CD14-positive monocyte (primary cell): ENCODE results near the gene FHIT. TPM values are rescaled to one million over a fixed set of nuclear protein-coding genes. Genes with fewer than 3 reads are reported as not detected.

ENCODE experiments used
- DNase-seq, 3 donors: peaks; one replicate each; pipeline ENCODE4 v3.0.0-alpha.2; 2011 to 2022
- H2AFZ ChIP-seq: 2 replicates; pipeline ENCODE4 v1.6.0; 2012; ENCODE audit warnings: mild to moderate bottlenecking, low read depth, low read length, inconsistent platforms; ENCODE audit not compliant: insufficient read depth, poor library complexity, severe bottlenecking
- H3K27ac ChIP-seq, 2 donors: 1 replicate in 1 of 2; 2 replicates in 1 of 2; pipeline ENCODE4 v1.5.1; 2012 to 2013; ENCODE audit warnings: low read length in 2 of 2, control low read depth in 1 of 2, inconsistent platforms in 1 of 2, low read depth in 1 of 2, mild to moderate bottlenecking in 1 of 2
- H3K27me3 ChIP-seq, 2 donors: one replicate each; pipeline versions ENCODE4 v1.6.0 to v1.6.1; 2011 to 2013; ENCODE audit warnings: low read length in 2 of 2; ENCODE audit not compliant: control insufficient read depth in 2 of 2, insufficient read depth in 2 of 2
- H3K36me3 ChIP-seq, 2 donors: replicated peaks in 1 of 2; 1 replicate in 1 of 2; 2 replicates in 1 of 2; pipeline versions ENCODE4 v1.5.1 to v1.6.1; 2012 to 2013; ENCODE audit warnings: low read length in 2 of 2, control low read depth in 1 of 2, inconsistent platforms in 1 of 2, mild to moderate bottlenecking in 1 of 2; ENCODE audit not compliant: insufficient read depth in 2 of 2, control insufficient read depth in 1 of 2
- H3K4me1 ChIP-seq, 2 donors: 1 replicate in 1 of 2; 2 replicates in 1 of 2; pipeline versions ENCODE4 v1.5.1 to v1.6.1; 2012 to 2013; ENCODE audit warnings: low read length in 2 of 2, control low read depth in 1 of 2, inconsistent platforms in 1 of 2, mild to moderate bottlenecking in 1 of 2, moderate library complexity in 1 of 2; ENCODE audit not compliant: insufficient read depth in 2 of 2, control insufficient read depth in 1 of 2
- H3K4me2 ChIP-seq: replicated peaks from 2 replicates; pipeline ENCODE3; 2012; ENCODE audit warnings: low read length, moderate library complexity, mild to moderate bottlenecking; ENCODE audit not compliant: poor library complexity, severe bottlenecking; ENCODE audit errors: extremely low read depth
- H3K4me3 ChIP-seq, 3 experiments: fragments of 200-600 bp in 1 of 3; sonication (generic) in 1 of 3; replicated peaks in 1 of 3; 1 replicate in 2 of 3; 2 replicates in 1 of 3; pipeline ENCODE4 v1.5.1; 2011 to 2013; ENCODE audit warnings: low read length in 3 of 3, mild to moderate bottlenecking in 3 of 3, control low read depth in 2 of 3, low read depth in 2 of 3, inconsistent platforms in 1 of 3, moderate library complexity in 1 of 3
- H3K79me2 ChIP-seq: 2 replicates; pipeline ENCODE4 v1.6.0; 2012; ENCODE audit warnings: mild to moderate bottlenecking, control low read depth, inconsistent platforms, low read length, moderate library complexity; ENCODE audit not compliant: insufficient read depth
- H3K9ac ChIP-seq: 2 replicates; pipeline ENCODE4 v1.6.0; 2017; ENCODE audit warnings: low read length, mild to moderate bottlenecking; ENCODE audit not compliant: insufficient read depth, poor library complexity, severe bottlenecking
- H3K9me3 ChIP-seq, 2 donors: replicated peaks in 1 of 2; 1 replicate in 1 of 2; 2 replicates in 1 of 2; pipeline versions ENCODE4 v1.5.1 to v1.6.1; 2012 to 2013; ENCODE audit warnings: low read length in 2 of 2, control low read depth in 1 of 2; ENCODE audit not compliant: control insufficient read depth in 1 of 2, insufficient read depth in 1 of 2
- H4K20me1 ChIP-seq: 2 replicates; pipeline ENCODE4 v1.6.0; 2012; ENCODE audit warnings: mild to moderate bottlenecking, low read length, control low read depth, moderate library complexity; ENCODE audit not compliant: insufficient read depth
- H3K27ac Mint-ChIP-seq, 7 donors: one replicate each; pipeline ENCODE4 v1.8.0; 2020; ENCODE audit warnings: mild to moderate bottlenecking in 7 of 7, mixed read lengths in 7 of 7, moderate library complexity in 6 of 7, inconsistent platforms in 2 of 7
- H3K27me3 Mint-ChIP-seq, 3 donors: one replicate each; pipeline ENCODE4 v1.8.0; 2021 to 2022; ENCODE audit warnings: low read depth in 3 of 3, mild to moderate bottlenecking in 3 of 3, mixed read lengths in 3 of 3, moderate library complexity in 3 of 3, inconsistent platforms in 1 of 3
- H3K36me3 Mint-ChIP-seq, 2 donors: one replicate each; pipeline ENCODE4 v1.8.0; 2020; ENCODE audit warnings: mixed read lengths in 2 of 2, inconsistent platforms in 1 of 2, mild to moderate bottlenecking in 1 of 2
- H3K4me1 Mint-ChIP-seq: one replicate; pipeline ENCODE4 v1.8.0; 2020; ENCODE audit warnings: mild to moderate bottlenecking, mixed read lengths
- H3K4me3 Mint-ChIP-seq, 2 donors: one replicate each; pipeline ENCODE4 v1.8.0; 2020; ENCODE audit warnings: mild to moderate bottlenecking in 2 of 2, mixed read lengths in 2 of 2, moderate library complexity in 1 of 2
- H3K9me3 Mint-ChIP-seq, 7 donors: one replicate each; pipeline ENCODE4 v1.8.0; 2020 to 2022; ENCODE audit warnings: mixed read lengths in 7 of 7, mild to moderate bottlenecking in 6 of 7, moderate library complexity in 6 of 7, inconsistent platforms in 2 of 7
- WGBS: methylation state at CpG from one replicate; pipeline ENCODE4 v1.1.5; 2013; ENCODE audit warnings: missing lambda C conversion rate; ENCODE audit not compliant: insufficient coverage; 5-methylcytosine and 5-hydroxymethylcytosine counted together
- intact Hi-C, 2 donors: fragments of 100-400 bp; cut with micrococcal nuclease; formaldehyde crosslinking; loops; one replicate each; pipeline versions ENCODE4 v1.15.0 to v1.15.1; 2023
- polyA plus RNA-seq, 3 donors: library from polyadenylated mRNA; depleted of rRNA in 1 of 3; unstranded in 2 of 3; stranded (reverse) in 1 of 3; fragments of 300-500 nt in 2 of 3; fragments of >200 nt in 1 of 3; fragmentation: Illumina TruSeq in 2 of 3; gene quantifications; 1 replicate in 2 of 3; 2 replicates in 1 of 3; pipeline ENCODE4 v1.2.3, GENCODE V29; 2012 to 2021
- TF ChIP-seq, protein P1 (sequence below): fragments of 200-600 bp; IDR thresholded peaks from one replicate; pipeline ENCODE4 v1.8.0; 2022; ENCODE audit warnings: antibody characterized with exemption, mild to moderate bottlenecking

Gene FHIT
- polyA plus RNA-seq, 3 donors = 1.7 to 3.4 (median 3.2) TPM

- intact Hi-C loops = no loop called here
- Histone ChIP-seq H3K27ac (no peak overlapping the region), H3K79me2 (no peaks in the 10 kb centered on the region), H3K9me3 (no peaks in the 10 kb centered on the region), H4K20me1 (no peaks in the 10 kb centered on the region), H3K4me1 (no peaks in the 10 kb centered on the region), H3K27me3 (no peaks in the 10 kb centered on the region), H3K36me3 (no peaks in the 10 kb centered on the region), H3K9ac (no peak overlapping the region), H3K4me2 (no peak overlapping the region), H2AFZ (no peak overlapping the region), H3K4me3 (no peak overlapping the region)
- Mint-ChIP-seq H3K36me3 (no peaks in the 10 kb centered on the region), H3K27me3 (peaks cover 0 to 1% (median 0%) of the 10 kb centered on the region in 3 donors), H3K27ac (no peak overlapping the region), H3K4me1 (no peaks in the 10 kb centered on the region), H3K9me3 (peaks cover 0 to 6% (median 2%) of the 10 kb centered on the region in 7 donors), H3K4me3 (no peak overlapping the region)
- TF ChIP-seq, protein P1, sequence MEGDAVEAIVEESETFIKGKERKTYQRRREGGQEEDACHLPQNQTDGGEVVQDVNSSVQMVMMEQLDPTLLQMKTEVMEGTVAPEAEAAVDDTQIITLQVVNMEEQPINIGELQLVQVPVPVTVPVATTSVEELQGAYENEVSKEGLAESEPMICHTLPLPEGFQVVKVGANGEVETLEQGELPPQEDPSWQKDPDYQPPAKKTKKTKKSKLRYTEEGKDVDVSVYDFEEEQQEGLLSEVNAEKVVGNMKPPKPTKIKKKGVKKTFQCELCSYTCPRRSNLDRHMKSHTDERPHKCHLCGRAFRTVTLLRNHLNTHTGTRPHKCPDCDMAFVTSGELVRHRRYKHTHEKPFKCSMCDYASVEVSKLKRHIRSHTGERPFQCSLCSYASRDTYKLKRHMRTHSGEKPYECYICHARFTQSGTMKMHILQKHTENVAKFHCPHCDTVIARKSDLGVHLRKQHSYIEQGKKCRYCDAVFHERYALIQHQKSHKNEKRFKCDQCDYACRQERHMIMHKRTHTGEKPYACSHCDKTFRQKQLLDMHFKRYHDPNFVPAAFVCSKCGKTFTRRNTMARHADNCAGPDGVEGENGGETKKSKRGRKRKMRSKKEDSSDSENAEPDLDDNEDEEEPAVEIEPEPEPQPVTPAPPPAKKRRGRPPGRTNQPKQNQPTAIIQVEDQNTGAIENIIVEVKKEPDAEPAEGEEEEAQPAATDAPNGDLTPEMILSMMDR = no peak
- no peak for DNase-seq
- WGBS = no CpG with 5 or more reads among the region's 1 CpG
These were observed 1426.4 kb downstream of the FHIT start for GRCh38 chr3:59824876-59825275.

- DNase-seq = no peak
- Histone ChIP-seq H3K79me2 (no peaks in the 10 kb centered on the region), H4K20me1 (no peaks in the 10 kb centered on the region), H3K4me2 (no peak overlapping the region), H3K36me3 (no peaks in the 10 kb centered on the region), H3K9ac (no peak overlapping the region), H2AFZ (no peak overlapping the region), H3K27me3 (no peaks in the 10 kb centered on the region), H3K4me1 (peaks cover 13 to 17% of the 10 kb centered on the region in 2 donors), H3K9me3 (no peaks in the 10 kb centered on the region), H3K4me3 (no peak overlapping the region), H3K27ac (no peak overlapping the region)
- H3K4me3 Mint-ChIP-seq = no peak overlapping the region
- H3K36me3 Mint-ChIP-seq = no peaks in the 10 kb centered on the region
- intact Hi-C loops = no loop called here
- TF ChIP-seq, protein P1 = no peak
- WGBS = no CpG with 5 or more reads among the region's 1 CpG
- peaks cover 0 to 3% (median 0%) of the 10 kb centered on the region in 3 donors for H3K27me3 Mint-ChIP-seq
- H3K4me1 Mint-ChIP-seq = peaks cover 17% of the 10 kb centered on the region
- no peak overlapping the region for H3K27ac Mint-ChIP-seq
- peaks cover 0 to 6% (median 2%) of the 10 kb centered on the region in 7 donors for H3K9me3 Mint-ChIP-seq
These were observed 1430.0 kb downstream of the FHIT start for GRCh38 chr3:59821274-59821673.
